Dermis microvascular lymphatic vessel endothelial cell (primary cell): ENCODE data around the gene DBR1. TPM values are rescaled to one million over a fixed set of nuclear protein-coding genes. Genes with fewer than 3 reads are reported as not detected.
"Not testable (repeated sequence)": the region's sequence is repeated elsewhere in the genome, so short reads cannot be mapped to it uniquely, and the experiment has no call there.

Source experiments
- DNase-seq, 2 donors: peaks; one replicate each; pipeline versions ENCODE4 v3.0.0 to v3.0.0-alpha.2; 2010; ENCODE audit warnings: low read depth in 2 of 2
- total RNA-seq: library from RNA; depleted of rRNA; stranded (reverse); fragments of >200 nt; gene quantifications from 2 replicates; pipeline ENCODE4 v1.2.1, GENCODE V29; 2014

The DBR1 gene
- total RNA-seq, 1 donor from 2014 or later = 13.5 TPM

DNA sequence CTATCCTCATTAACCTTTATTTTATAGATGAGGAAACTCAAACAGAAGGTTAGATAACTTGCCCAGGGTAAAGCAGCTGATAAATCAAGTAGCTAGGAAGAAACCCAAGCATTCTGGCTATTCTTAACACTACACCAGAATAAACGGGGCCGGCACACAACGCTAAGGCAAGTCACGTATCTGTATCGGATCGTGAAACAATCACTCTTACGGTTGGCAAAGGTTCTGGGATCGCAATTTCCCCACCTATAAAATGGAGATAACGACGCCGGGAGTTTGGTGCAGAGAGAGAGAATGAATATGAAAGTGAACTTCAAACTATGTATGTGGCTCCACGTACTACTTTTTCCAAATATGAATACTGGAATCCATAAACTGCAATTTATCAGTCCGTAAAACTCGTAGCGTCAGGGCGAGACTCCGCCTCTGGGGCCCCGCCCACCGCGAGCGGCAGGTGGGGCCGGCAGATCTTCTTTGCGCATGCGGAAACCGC is 12.1 kb upstream of the DBR1 start:
- no peak for DNase-seq

DNA sequence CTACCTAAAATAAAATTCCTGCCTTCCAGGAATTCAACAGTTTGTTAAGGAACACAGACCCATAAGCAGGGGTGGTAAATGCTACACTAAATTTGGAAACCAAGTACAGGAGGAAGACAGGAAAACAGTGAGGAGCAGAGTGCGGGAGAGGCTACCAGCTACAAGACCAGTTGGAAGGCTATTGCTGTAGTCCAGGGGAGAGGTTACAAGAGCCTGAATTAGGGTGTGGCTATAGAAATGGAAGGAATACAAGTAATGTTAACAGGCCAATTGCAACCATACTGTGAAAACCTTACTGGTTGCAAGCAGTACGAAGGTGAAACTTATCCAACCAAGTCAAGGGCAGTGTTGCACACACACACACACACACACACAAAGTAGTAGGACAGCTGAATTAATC is 11.5 kb upstream of the DBR1 start:
- DNase-seq = no peak

DNA sequence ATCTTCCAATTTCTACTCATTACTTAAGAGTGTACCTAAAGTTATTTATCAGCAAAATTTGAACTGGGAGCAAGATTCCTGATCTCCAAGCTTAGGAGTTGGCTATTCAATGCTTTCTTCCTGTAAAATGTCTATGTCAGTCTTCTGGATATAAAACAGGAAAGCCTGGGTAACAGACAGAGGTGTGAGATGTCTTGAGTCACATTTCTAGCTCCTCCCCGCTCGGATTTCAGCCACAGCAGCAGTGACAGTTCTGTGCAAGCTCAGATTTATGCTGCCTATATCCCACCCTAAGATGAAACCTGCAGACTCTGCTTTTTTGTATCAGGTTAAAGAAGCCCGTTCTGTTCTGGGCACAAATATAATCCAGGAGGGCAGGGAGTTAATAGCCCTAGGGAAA is 10.3 kb upstream of the DBR1 start:
- DNase-seq = peak in 1 of 2 donors; percentile 2

DNA sequence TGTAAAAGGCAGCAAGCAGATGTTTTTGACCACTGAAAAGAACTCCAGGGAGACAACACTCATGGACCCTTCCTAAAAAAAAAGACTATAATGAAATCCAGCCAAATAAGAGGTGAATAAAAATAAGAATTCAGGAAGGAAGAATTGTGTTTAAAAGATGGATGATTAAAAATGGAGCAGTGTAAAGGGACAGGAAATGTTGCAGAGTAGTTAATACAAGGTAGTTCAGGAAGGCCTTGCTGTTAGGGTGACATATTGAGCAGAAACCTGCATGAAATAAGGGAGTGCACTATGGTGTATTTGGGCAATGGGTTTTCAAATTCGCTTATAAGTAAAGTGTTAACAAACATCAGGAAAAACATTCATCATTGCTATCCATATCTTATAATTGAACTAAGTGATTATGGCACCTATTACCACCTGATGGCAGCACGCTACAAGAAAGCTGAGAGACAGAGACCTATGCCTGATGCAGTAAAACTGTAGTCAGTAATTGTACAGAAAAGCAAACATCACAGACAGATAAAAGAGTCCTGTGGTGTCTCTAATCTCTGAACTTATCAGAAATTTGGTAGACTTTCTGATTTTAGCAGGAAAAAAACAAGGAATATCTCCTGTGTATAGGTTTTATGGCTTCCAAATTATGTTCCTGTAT is 5.8 kb upstream of the DBR1 start:
- peak; percentile 43 to 64 for DNase-seq

DNA sequence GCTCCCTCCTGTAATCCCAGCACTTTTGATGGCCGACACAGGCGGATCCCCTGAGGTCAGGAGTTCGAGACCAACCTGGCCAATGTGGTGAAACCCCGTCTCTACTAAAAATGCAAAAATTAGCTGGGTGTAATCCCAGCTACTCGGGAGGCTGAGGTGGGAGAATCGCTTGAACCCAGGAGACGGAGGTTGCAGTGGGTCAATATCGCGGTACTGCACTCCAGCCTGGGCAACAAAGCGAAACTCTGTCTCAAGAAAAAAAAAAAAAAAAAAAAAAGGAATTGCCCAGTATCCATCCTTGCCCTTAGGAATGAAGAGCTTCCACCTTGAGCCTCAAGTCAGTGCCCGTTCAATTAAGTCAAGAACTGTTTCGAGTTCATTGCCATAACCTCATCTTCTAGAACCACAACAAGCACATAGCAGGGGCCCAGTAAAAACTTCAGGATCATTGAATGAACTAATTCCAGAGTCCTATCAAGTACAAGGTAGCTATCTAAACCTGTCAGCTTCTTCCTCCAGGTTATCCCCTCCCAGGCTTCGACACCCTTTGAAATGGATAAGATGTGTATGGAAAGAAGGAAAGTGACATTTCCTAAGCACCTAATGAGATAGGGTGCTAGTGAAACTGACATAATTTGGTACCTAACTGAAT is 826 bp downstream of the DBR1 start:
- DNase-seq = no peak

DNA sequence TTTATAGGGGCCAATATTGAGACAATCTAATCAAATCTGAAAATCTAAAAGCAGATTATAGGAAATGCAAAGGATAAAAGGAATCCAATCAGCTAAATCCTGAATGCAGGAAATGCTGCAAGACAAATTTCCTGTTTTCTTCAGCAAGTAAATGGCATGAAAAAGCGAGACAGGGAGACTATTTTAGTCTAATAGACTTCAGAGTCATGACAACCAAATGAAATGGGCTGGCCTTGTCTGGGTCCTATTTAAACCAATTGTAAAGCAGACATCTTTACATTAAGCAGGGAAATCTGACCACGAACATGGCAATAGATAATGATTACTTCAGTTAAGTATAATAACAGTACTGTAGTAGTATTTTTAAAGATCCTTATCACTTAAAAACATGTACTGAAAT is 2.1 kb downstream of the DBR1 start:
- DNase-seq = peak in 1 of 2 donors; percentile 4

DNA sequence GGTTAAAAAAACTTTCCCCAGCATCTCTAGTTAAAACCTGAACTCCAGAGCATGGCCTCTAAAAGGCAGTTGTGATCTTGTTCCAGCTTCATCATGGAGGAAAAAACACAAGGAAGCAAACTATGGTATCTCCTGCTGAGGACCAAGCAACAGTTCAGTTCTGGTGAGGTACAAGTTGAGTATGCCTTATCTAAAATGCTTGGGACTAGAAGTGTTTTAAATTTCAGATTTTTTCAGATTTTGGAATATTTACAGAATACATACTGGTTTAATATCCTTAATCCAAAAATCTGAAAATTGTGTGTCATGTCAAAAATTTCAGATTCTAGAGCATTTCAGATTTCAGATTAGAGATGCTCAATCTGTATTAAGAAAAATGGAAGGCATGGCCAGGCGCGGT is 9.7 kb downstream of the DBR1 start:
- no peak for DNase-seq

DNA sequence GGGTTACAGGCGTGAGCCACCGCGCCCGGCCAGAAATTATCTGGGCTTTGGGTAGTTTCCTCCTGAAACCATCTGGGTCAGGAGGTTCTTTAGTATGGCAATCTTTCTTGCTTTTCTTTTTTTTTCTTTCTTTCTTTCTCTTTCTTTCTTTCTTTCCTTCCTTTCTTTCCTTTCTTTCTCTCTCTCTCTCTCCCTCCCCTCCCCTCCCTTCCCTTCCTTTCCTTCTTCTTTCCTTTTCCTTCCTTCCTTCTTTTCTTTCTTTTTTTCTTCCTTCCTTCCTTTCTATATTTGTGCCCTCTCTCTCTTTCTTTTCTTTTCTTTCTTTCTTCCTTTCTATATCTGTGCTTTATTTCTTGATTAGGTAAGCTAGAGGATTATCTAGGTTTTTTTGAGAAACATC is 17.0 kb downstream of the DBR1 start:
- DNase-seq = no peak

DNA sequence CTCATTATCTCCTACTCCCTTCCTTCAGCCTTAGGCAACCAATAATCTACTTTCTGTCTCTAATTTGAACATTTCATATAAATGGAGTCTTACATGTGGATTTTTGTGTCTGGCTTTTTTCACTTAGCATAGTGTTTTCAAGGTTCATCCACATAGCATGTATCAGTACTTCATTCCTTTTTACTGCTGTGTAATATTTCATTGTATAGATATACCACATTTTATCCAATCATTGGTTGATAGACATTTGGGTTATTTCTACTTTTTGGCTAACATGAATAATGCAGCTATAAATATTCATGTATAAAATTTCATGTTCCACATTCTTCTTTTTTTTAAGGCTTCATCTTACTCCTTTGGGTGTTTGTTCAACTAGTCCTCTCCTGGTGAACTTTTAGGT is 20.2 kb downstream of the DBR1 start:
- no peak for DNase-seq

DNA sequence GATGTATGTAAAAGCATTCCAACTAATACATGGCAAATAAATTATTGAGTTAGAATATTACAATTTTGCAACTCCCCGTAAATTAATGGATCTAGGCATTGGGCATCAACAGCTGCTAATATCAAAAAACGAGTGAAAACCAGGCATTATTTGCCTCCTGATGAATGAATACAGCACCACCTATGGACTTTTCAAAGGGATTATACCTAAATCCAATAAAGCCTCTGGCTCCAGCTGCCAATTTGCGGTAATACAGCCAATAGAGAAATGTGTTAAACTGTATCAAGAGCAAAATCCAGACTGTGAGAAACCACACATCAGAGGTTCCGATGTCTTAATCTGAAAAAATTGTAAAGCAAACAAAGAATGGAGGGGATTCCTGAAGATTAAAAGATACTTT is 26.2 kb downstream of the DBR1 start:
- DNase-seq = no peak

DNA sequence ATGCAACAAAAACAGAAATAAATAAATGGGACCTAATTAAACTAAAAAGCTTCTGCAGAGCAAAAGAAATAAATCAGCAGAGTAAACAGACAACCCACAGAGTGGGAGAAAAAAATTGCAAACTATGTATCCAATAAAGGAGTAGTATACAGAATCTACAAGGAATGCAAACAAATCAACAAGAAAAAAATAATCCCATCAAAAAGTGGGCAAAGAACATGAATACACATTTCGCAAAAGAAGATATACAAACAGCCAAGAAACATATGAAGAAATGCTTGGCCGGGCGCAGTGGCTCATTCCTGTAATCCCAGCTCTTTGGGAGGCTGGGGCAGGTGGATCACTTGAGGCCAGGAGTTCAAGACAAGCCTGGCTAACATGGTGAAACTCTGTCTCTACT is 32.5 kb downstream of the DBR1 start:
- not testable (repeated sequence) for DNase-seq

DNA sequence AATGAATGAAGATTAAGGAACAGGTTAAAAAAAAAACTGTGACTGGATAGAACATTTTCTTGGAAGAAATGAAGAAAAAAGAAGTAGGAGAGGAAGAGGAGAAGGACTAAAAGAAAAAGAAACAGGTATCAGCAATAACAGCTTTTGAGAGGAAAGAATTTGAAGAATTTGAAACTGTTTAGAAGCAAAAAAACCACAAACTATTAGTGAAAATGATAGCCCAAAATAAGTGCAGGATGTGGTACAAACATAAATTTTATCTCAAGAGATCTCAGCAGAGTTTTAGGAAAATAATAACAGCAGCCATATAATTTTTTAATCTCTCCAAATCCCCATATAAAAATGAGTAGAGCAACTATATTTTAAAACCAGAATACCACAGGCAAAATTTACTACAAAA is 33.8 kb downstream of the DBR1 start:
- DNase-seq = no peak

DNA sequence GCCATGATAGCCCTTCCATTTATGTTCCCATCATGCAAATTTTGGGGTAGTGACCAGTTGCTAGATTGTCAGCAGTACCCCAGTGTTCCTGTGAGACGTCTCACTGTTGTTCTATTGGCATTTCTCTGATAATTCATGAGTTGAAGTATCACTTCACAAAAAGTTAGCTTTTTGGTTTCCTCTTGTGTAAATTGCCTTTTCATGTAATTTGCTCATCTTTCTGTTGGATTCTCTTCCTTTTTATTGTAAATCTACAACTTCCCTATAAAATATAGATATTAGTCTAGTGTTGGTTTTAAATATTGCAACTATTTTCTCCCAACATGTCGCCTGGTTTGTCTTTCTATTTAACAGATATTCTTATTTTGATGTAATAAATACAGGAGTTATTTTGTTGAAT is 35.0 kb downstream of the DBR1 start:
- DNase-seq = no peak

DNA sequence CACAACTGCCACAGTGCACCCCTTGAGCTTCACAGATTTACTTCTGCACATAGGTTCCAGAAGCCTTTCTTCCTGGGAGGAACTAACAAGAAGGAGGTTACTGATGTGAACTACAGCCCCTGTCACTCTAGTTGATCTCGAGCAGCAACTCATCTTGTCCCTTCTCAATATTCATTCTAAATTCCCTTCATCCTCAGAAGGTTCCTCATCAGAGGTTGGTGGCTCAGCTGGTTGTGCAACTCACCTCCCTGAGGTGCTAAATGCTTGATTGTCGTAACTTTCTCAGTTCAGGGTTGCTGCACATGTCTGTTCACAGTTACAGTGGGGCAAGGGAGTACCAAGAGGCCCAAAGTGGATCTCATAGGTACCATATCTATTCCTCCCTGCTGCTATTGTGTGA is 36.9 kb downstream of the DBR1 start:
- no peak for DNase-seq

DNA sequence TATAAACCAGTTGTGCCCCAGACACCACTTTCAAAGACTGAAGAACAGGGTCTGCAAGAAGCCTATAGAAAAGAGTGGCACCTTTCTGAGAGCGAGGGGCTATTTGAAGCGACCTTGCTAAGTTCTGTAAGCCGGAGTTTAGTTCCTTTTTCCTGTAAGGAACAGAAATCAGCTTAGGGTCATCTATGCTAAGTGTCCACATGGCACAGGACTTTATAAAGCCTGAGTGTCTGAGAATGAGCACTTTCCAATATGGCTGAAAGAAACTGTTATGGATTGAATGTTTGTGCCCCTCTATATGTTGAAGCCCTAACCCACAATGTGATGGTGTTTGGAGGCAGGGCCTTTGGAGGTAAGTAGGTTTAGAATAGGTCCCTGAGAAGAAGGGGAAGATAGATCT is 38.5 kb downstream of the DBR1 start:
- no peak for DNase-seq

DNA sequence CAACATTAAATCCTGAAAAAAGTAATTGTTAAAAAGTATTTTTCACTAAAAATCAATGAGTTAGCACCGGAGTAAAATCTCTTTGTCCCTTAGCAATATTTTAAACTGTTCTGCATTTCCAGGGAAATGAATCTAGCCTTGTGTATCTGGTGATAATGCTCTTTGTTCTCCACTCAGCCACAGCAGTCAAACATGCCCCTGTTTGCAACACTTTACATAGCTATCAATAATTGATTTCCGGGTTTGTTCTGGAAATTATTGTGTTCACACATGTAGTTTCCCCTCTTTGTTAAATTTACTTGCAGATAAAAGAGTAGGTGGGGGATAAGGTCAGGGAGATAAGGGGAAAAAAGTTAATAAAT is 38.9 kb downstream of the DBR1 start:
- DNase-seq = no peak

DNA sequence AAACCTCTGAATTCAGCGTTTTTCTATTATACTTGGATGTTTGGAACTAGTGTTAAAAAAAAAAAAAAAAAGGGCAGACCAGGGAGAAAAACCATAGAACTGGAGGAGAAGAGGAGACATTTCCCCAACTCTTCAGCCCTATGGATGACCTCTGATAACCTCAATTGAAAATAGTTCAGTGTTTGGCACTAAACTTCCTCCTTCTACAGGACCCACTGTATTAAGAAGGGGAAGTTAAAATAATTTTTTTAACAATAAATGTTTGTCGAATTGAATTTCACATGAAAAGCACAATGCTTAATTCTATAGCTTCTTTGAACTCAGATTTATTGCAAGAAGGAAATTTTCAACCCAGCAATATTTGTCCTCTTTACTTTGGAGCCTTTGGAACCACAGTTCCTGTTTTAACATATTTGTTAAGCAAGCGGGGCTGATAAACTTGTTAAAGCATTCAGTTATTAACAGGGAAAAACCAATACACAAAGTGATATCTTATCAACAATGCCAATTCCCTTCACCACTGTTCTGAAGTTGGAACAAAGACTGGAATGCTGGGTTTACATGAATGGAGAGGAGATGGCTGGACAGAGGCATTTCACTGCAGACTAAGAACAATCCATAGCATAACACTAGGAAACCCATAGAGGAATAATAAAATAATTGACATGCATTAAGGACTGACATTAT is 39.4 kb downstream of the DBR1 start:
- no peak for DNase-seq

DNA sequence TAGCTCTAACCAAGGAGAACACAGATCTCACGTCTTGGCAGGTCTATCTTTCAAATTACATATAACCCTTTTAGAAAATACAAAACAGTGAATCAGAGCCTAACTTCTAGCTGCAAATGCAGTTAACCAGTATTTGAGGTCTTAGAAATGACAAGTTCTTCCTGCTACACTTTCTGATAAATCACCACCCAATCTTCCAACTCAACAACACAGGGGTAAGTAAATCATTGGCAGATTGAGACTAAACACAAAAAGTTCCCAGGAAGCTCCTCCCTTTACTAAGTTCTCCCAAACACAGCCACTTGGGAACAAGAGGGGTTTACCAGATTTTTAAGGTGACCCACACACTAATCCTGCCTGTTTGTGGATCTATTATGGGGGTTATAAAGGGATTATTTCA is 42.5 kb downstream of the DBR1 start, which contains the start of gene A4GNT:
Gene A4GNT (minus strand): TSS at position 152 of the 400 bp plus-strand sequence. CDS start 1,134 bp downstream, outside the sequence.
- DNase-seq = no peak

DNA sequence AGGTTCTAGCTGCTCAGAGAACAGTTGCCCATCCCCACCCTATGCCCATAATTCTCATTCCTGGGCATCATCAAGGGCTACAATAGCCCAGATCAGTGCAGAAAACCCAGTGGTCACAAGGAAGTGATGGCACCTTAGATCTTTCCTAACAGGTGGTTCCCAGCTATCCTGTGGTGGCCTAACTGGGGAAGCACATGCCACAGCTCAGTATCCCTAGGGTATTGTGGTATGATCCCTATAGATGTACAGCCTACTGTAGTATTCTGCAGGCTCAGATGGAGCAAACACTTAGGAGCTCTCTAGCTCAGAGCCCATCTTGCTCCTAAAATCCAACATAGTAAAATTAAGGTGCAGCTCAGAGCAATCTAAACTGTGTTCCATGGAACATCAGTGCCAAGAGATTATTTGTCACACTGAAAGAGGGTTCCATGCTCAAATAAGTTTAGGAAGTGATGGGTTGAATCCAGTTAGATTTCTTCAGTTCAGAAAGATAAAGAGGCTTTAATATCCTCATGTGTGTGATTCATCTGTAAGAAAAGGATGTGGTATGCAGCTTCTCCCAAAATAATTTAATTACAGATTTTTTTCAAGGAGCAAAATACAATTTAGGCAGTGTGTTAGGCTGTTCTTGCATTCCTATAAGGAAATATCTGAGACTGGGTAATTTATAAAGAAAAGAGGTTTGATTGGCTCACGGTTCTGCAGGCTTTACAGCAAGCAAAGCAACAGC is 46.9 kb downstream of the DBR1 start:
- DNase-seq = no peak

DNA sequence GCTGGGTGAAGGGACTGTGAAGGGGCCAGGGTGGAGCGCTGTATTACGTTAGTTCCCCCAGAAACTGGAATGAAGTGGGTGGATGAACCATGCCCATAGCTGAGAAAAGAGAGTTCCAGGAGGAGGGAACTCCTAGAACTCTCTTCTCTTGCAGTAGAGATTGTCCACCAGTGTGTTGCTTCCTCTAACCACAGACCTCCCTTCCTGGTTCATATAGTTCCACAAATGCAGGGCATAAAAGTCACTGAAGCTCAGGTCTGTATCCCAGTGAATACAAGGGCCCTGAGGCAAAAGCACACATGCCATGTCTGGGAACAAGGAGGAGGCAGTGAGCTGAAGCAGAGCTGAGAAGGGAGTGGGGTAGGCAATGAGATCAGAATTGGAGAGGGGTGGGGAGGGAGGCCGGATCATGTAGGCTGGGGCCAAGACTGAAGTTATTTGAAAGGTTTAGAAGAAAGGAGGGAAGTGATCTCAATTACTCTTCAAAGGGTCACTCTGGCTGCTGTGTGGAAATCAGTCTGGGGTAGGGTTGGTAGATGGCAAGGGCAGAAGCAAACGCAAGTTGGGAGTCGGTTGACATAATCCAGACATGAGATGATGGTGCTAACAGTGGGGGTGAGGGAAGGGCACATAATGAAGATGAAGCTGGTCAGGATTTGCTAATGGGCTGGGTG is 49.0 kb downstream of the DBR1 start:
- no peak for DNase-seq

DNA sequence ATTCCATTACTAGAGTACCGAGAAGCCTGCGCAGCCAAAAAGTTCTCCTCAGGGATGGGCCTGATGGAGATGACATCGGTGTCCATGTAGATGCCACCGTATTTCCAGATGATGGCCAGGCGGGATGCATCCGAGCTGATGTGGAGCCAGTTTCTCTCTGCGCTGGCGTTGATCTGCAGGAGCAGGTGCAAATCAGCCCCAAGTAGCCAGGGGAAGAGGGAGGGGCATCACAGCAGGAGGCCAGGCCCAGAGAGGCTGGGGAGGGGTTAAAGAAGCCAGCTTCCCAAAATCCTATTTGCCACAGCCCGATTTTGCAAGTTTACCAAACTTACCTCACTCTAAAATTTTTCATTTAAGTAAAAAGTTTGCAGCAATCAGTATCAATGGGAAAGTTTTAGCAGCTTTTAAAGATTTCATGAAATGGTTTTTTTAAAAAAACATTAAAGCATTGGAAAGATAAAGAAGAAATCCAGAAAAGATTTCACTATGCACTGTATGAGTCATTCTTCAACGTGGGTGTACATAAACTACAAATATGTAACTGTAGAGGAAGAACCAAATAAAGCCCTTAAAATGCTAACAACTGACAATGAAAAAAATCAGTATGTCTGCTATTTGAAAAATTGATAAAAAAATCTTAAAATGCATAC is 49.9 kb downstream of the DBR1 start:
- DNase-seq = no peak
